Measurements from ENCODE around the gene SLC27A3. TPM values are rescaled to one million over a fixed set of nuclear protein-coding genes. Genes with fewer than 3 reads are reported as not detected.

Gene SLC27A3
- total RNA-seq, 1 donor from 2014 or later: 10.8 TPM

DNA sequence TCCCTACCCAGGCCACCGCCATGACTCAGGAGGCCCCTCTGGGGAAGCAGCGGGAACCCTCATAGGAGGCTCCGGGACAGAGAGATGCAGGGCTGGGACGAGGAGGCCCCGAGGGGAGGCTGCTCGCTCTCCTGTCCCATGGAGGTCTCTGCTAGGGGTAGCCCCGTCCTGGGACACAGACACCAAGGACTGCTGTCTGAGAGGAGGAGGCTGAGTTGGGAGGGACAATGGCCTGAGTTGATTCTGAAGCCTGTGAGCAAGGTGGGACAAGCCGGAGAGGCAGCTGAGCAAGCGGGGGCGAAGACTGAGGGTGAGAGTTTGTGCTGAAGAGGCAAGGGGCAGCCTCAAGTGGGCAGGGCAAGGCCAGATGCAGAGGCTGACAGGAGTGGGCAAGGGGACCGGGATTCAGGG lies 17.4 kb downstream of the SLC27A3 start:
- TF ChIP-seq, protein P1, sequence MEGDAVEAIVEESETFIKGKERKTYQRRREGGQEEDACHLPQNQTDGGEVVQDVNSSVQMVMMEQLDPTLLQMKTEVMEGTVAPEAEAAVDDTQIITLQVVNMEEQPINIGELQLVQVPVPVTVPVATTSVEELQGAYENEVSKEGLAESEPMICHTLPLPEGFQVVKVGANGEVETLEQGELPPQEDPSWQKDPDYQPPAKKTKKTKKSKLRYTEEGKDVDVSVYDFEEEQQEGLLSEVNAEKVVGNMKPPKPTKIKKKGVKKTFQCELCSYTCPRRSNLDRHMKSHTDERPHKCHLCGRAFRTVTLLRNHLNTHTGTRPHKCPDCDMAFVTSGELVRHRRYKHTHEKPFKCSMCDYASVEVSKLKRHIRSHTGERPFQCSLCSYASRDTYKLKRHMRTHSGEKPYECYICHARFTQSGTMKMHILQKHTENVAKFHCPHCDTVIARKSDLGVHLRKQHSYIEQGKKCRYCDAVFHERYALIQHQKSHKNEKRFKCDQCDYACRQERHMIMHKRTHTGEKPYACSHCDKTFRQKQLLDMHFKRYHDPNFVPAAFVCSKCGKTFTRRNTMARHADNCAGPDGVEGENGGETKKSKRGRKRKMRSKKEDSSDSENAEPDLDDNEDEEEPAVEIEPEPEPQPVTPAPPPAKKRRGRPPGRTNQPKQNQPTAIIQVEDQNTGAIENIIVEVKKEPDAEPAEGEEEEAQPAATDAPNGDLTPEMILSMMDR (IDR thresholded peaks at IDR 0.05; ENCODE audit: partially characterized antibody, unreplicated experiment): no peak
- no peak overlapping the region for H3K4me3 Mint-ChIP-seq (ENCODE audit: unreplicated experiment)
- peaks cover 13% of the 10 kb centered on the region for H3K9me3 Mint-ChIP-seq (ENCODE audit: unreplicated experiment)
- H3K27ac Mint-ChIP-seq (ENCODE audit: unreplicated experiment): no peak overlapping the region
- DNase-seq: no peak
- H3K4me1 Mint-ChIP-seq (ENCODE audit: low read depth, unreplicated experiment): peaks cover 18% of the 10 kb centered on the region
- no peaks in the 10 kb centered on the region for H3K36me3 Mint-ChIP-seq (ENCODE audit: unreplicated experiment)
- peaks cover 13% of the 10 kb centered on the region for H3K27me3 Mint-ChIP-seq (ENCODE audit: unreplicated experiment)

DNA sequence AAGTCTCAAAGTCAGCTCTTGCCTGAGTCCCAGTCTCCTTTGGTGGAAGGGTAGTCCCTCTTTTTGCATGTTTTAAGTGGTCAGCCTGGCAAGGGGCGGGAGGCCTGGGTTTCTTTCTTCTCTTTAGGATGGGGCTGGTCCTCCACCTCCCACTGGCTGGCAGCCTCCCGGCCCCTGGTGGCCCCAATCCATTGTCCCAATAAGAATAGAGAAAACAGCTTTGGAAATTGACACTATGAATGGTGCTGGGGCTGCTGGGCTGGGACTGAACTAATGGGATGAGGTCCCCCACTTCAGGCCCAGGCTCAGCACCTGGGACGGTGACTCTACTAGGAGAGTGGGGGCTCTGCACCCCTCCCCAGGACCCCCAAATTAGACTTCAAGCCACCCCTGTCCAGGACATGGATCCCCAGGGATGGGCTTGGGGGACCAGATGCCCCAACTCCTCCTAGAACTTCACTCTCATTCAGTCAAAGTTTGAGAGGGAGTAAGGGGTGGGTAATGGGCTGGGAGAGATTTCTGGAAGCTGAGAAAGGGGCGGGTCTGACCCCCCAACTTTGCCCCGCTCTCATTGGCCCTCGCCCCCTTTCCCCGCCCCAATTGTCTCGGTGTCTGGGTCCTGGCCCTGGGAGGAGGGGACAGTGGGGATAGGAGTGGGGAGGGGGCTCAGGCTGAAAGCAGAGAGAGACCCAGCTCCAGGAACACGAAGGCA lies 18.2 kb downstream of the SLC27A3 start:
- H3K36me3 Mint-ChIP-seq (ENCODE audit: unreplicated experiment): no peaks in the 10 kb centered on the region
- H3K4me1 Mint-ChIP-seq (ENCODE audit: low read depth, unreplicated experiment): peaks cover 20% of the 10 kb centered on the region
- TF ChIP-seq, protein P1 (IDR thresholded peaks at IDR 0.05; ENCODE audit: partially characterized antibody, unreplicated experiment): no peak
- H3K27ac Mint-ChIP-seq (ENCODE audit: unreplicated experiment): no peak overlapping the region
- no peak overlapping the region for H3K4me3 Mint-ChIP-seq (ENCODE audit: unreplicated experiment)
- no peak for DNase-seq
- H3K27me3 Mint-ChIP-seq (ENCODE audit: unreplicated experiment): peaks cover 11% of the 10 kb centered on the region
- H3K9me3 Mint-ChIP-seq (ENCODE audit: unreplicated experiment): peaks cover 16% of the 10 kb centered on the region

DNA sequence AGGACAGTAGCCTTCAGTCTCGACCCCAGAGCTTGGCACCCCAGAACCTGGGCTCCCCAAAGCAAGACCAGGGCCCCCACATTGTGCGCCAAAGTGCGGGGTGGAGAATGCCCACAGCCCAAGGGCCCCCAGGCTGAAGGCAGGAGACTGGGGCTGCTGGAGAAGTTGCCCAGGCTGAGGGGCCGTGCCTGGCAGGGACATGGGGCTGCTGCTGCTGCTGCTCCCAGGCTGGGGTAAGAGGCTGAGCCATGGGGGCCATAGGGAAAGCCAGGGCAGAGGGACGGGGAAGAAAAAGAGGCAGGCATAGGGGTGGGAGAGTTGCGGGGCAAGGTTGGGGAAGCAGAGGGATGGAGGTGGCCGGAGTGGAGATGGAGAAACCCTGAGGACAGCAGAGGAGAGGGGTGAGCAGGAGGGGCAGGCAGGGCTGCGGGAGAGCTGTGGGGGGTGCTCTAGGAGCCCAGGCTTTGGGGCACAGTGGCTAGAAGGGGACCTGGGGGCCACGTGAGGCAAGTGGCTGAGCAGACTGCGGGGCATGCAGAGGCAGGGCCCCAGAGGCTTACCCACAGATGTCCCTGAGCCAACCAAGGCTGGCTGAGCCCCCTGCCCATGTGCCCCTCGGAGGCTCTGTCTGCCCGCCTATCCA lies 18.9 kb downstream of the SLC27A3 start:
- no peak for DNase-seq
- Mint-ChIP-seq H3K4me3 (ENCODE audit: unreplicated experiment) (no peak overlapping the region), H3K27ac (ENCODE audit: unreplicated experiment) (peak overlapping the region; percentile 97), H3K36me3 (ENCODE audit: unreplicated experiment) (no peaks in the 10 kb centered on the region), H3K27me3 (ENCODE audit: unreplicated experiment) (peaks cover 13% of the 10 kb centered on the region), H3K4me1 (ENCODE audit: low read depth, unreplicated experiment) (peaks cover 21% of the 10 kb centered on the region), H3K9me3 (ENCODE audit: unreplicated experiment) (peaks cover 16% of the 10 kb centered on the region)
- TF ChIP-seq, protein P1 (IDR thresholded peaks at IDR 0.05; ENCODE audit: partially characterized antibody, unreplicated experiment): no peak

DNA sequence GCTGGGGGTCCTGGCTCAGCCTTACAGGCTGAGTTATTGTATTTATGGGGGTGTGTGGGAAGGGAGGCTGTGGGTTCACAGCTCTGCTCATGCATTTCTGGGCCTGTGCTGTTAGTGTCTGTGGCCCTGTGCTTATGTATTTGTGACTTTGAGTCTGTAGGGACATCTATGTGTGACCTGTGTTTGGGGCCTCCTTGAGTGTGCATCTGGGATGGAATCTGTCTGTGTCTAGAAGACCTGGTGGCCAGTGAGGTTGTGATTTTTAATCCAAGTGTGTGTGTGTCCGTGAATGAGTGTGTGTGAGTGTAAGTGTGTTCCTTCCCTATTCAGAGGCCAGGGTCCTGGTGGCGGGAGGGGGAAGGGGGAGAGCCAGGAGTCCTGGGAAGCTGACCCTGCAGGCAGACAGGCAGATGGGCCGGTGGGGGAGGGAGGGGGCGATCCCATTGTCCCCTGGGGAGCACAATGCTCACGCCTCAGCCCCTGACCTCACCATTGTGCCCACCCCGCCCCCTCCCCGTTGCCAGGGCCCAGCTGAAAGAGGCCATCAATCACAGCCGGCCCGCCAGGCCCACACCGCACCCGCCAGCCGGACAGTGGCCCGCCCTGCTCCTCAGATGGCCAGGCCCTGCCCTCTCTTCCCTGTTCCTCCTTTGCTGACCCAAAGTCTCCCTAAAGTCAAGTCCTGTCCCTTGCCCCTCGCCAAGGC lies 19.6 kb downstream of the SLC27A3 start:
- peak; percentile 89 for DNase-seq
- Mint-ChIP-seq H3K9me3 (ENCODE audit: unreplicated experiment) (peaks cover 16% of the 10 kb centered on the region), H3K27me3 (ENCODE audit: unreplicated experiment) (peaks cover 13% of the 10 kb centered on the region), H3K4me3 (ENCODE audit: unreplicated experiment) (peak overlapping the region; percentile 66), H3K27ac (ENCODE audit: unreplicated experiment) (peak overlapping the region; percentile 97), H3K36me3 (ENCODE audit: unreplicated experiment) (no peaks in the 10 kb centered on the region), H3K4me1 (ENCODE audit: low read depth, unreplicated experiment) (peaks cover 21% of the 10 kb centered on the region)
- TF ChIP-seq, protein P1 (IDR thresholded peaks at IDR 0.05; ENCODE audit: partially characterized antibody, unreplicated experiment): no peak

Data from glutamatergic neuron (in vitro differentiated cells).